CD14-positive monocyte (primary cell): ENCODE data around the gene CDC25B. TPM values are rescaled to one million over a fixed set of nuclear protein-coding genes. Genes with fewer than 3 reads are reported as not detected.

Source experiments
- DNase-seq, 3 donors: peaks; one replicate each; pipeline ENCODE4 v3.0.0-alpha.2; 2011 to 2022
- H2AFZ ChIP-seq: 2 replicates; pipeline ENCODE4 v1.6.0; 2012; ENCODE audit warnings: mild to moderate bottlenecking, low read depth, low read length, inconsistent platforms; ENCODE audit not compliant: insufficient read depth, poor library complexity, severe bottlenecking
- H3K27ac ChIP-seq, 2 donors: 1 replicate in 1 of 2; 2 replicates in 1 of 2; pipeline ENCODE4 v1.5.1; 2012 to 2013; ENCODE audit warnings: low read length in 2 of 2, control low read depth in 1 of 2, inconsistent platforms in 1 of 2, low read depth in 1 of 2, mild to moderate bottlenecking in 1 of 2
- H3K27me3 ChIP-seq, 2 donors: one replicate each; pipeline versions ENCODE4 v1.6.0 to v1.6.1; 2011 to 2013; ENCODE audit warnings: low read length in 2 of 2; ENCODE audit not compliant: control insufficient read depth in 2 of 2, insufficient read depth in 2 of 2
- H3K36me3 ChIP-seq, 2 donors: replicated peaks in 1 of 2; 1 replicate in 1 of 2; 2 replicates in 1 of 2; pipeline versions ENCODE4 v1.5.1 to v1.6.1; 2012 to 2013; ENCODE audit warnings: low read length in 2 of 2, control low read depth in 1 of 2, inconsistent platforms in 1 of 2, mild to moderate bottlenecking in 1 of 2; ENCODE audit not compliant: insufficient read depth in 2 of 2, control insufficient read depth in 1 of 2
- H3K4me1 ChIP-seq, 2 donors: 1 replicate in 1 of 2; 2 replicates in 1 of 2; pipeline versions ENCODE4 v1.5.1 to v1.6.1; 2012 to 2013; ENCODE audit warnings: low read length in 2 of 2, control low read depth in 1 of 2, inconsistent platforms in 1 of 2, mild to moderate bottlenecking in 1 of 2, moderate library complexity in 1 of 2; ENCODE audit not compliant: insufficient read depth in 2 of 2, control insufficient read depth in 1 of 2
- H3K4me2 ChIP-seq: replicated peaks from 2 replicates; pipeline ENCODE3; 2012; ENCODE audit warnings: low read length, moderate library complexity, mild to moderate bottlenecking; ENCODE audit not compliant: poor library complexity, severe bottlenecking; ENCODE audit errors: extremely low read depth
- H3K4me3 ChIP-seq, 3 experiments: fragments of 200-600 bp in 1 of 3; sonication (generic) in 1 of 3; replicated peaks in 1 of 3; 1 replicate in 2 of 3; 2 replicates in 1 of 3; pipeline ENCODE4 v1.5.1; 2011 to 2013; ENCODE audit warnings: low read length in 3 of 3, mild to moderate bottlenecking in 3 of 3, control low read depth in 2 of 3, low read depth in 2 of 3, inconsistent platforms in 1 of 3, moderate library complexity in 1 of 3
- H3K79me2 ChIP-seq: 2 replicates; pipeline ENCODE4 v1.6.0; 2012; ENCODE audit warnings: mild to moderate bottlenecking, control low read depth, inconsistent platforms, low read length, moderate library complexity; ENCODE audit not compliant: insufficient read depth
- H3K9ac ChIP-seq: 2 replicates; pipeline ENCODE4 v1.6.0; 2017; ENCODE audit warnings: low read length, mild to moderate bottlenecking; ENCODE audit not compliant: insufficient read depth, poor library complexity, severe bottlenecking
- H3K9me3 ChIP-seq, 2 donors: replicated peaks in 1 of 2; 1 replicate in 1 of 2; 2 replicates in 1 of 2; pipeline versions ENCODE4 v1.5.1 to v1.6.1; 2012 to 2013; ENCODE audit warnings: low read length in 2 of 2, control low read depth in 1 of 2; ENCODE audit not compliant: control insufficient read depth in 1 of 2, insufficient read depth in 1 of 2
- H4K20me1 ChIP-seq: 2 replicates; pipeline ENCODE4 v1.6.0; 2012; ENCODE audit warnings: mild to moderate bottlenecking, low read length, control low read depth, moderate library complexity; ENCODE audit not compliant: insufficient read depth
- H3K27ac Mint-ChIP-seq, 7 donors: one replicate each; pipeline ENCODE4 v1.8.0; 2020; ENCODE audit warnings: mild to moderate bottlenecking in 7 of 7, mixed read lengths in 7 of 7, moderate library complexity in 6 of 7, inconsistent platforms in 2 of 7
- H3K27me3 Mint-ChIP-seq, 3 donors: one replicate each; pipeline ENCODE4 v1.8.0; 2021 to 2022; ENCODE audit warnings: low read depth in 3 of 3, mild to moderate bottlenecking in 3 of 3, mixed read lengths in 3 of 3, moderate library complexity in 3 of 3, inconsistent platforms in 1 of 3
- H3K36me3 Mint-ChIP-seq, 2 donors: one replicate each; pipeline ENCODE4 v1.8.0; 2020; ENCODE audit warnings: mixed read lengths in 2 of 2, inconsistent platforms in 1 of 2, mild to moderate bottlenecking in 1 of 2
- H3K4me1 Mint-ChIP-seq: one replicate; pipeline ENCODE4 v1.8.0; 2020; ENCODE audit warnings: mild to moderate bottlenecking, mixed read lengths
- H3K4me3 Mint-ChIP-seq, 2 donors: one replicate each; pipeline ENCODE4 v1.8.0; 2020; ENCODE audit warnings: mild to moderate bottlenecking in 2 of 2, mixed read lengths in 2 of 2, moderate library complexity in 1 of 2
- H3K9me3 Mint-ChIP-seq, 7 donors: one replicate each; pipeline ENCODE4 v1.8.0; 2020 to 2022; ENCODE audit warnings: mixed read lengths in 7 of 7, mild to moderate bottlenecking in 6 of 7, moderate library complexity in 6 of 7, inconsistent platforms in 2 of 7
- WGBS: methylation state at CpG from one replicate; pipeline ENCODE4 v1.1.5; 2013; ENCODE audit warnings: missing lambda C conversion rate; ENCODE audit not compliant: insufficient coverage; 5-methylcytosine and 5-hydroxymethylcytosine counted together
- intact Hi-C, 2 donors: fragments of 100-400 bp; cut with micrococcal nuclease; formaldehyde crosslinking; loops; one replicate each; pipeline versions ENCODE4 v1.15.0 to v1.15.1; 2023
- polyA plus RNA-seq, 3 donors: library from polyadenylated mRNA; depleted of rRNA in 1 of 3; unstranded in 2 of 3; stranded (reverse) in 1 of 3; fragments of 300-500 nt in 2 of 3; fragments of >200 nt in 1 of 3; fragmentation: Illumina TruSeq in 2 of 3; gene quantifications; 1 replicate in 2 of 3; 2 replicates in 1 of 3; pipeline ENCODE4 v1.2.3, GENCODE V29; 2012 to 2021
- TF ChIP-seq, protein P1 (sequence below): fragments of 200-600 bp; IDR thresholded peaks from one replicate; pipeline ENCODE4 v1.8.0; 2022; ENCODE audit warnings: antibody characterized with exemption, mild to moderate bottlenecking

Gene CDC25B
- polyA plus RNA-seq, 3 donors, result 3.6 to 35.6 (median 4.0) TPM

GRCh38 chr20:3775457-3776108 is 20.5 kb upstream of the CDC25B start:
- DNase-seq, result peak in 1 of 3 donors; percentile 18
- Histone ChIP-seq H3K27me3 (peaks cover 17 to 23% of the 10 kb centered on the region in 2 donors), H3K9me3 (peaks cover 10 to 14% of the 10 kb centered on the region in 2 donors), H4K20me1 (no peaks in the 10 kb centered on the region), H3K79me2 (no peaks in the 10 kb centered on the region), H3K4me3 (no peak overlapping the region), H3K9ac (no peak overlapping the region), H2AFZ (no peak overlapping the region), H3K4me1 (peaks cover 19 to 21% of the 10 kb centered on the region in 2 donors), H3K27ac (no peak overlapping the region), H3K4me2 (no peak overlapping the region), H3K36me3 (no peaks in the 10 kb centered on the region)
- Mint-ChIP-seq H3K27ac (no peak overlapping the region), H3K27me3 (peaks cover 26 to 34% (median 28%) of the 10 kb centered on the region in 3 donors), H3K9me3 (peaks cover 0 to 19% (median 8%) of the 10 kb centered on the region in 7 donors), H3K4me3 (no peak overlapping the region), H3K36me3 (peaks cover 3% of the 10 kb centered on the region in 2 donors), H3K4me1 (peaks cover 33% of the 10 kb centered on the region)
- TF ChIP-seq, protein P1, sequence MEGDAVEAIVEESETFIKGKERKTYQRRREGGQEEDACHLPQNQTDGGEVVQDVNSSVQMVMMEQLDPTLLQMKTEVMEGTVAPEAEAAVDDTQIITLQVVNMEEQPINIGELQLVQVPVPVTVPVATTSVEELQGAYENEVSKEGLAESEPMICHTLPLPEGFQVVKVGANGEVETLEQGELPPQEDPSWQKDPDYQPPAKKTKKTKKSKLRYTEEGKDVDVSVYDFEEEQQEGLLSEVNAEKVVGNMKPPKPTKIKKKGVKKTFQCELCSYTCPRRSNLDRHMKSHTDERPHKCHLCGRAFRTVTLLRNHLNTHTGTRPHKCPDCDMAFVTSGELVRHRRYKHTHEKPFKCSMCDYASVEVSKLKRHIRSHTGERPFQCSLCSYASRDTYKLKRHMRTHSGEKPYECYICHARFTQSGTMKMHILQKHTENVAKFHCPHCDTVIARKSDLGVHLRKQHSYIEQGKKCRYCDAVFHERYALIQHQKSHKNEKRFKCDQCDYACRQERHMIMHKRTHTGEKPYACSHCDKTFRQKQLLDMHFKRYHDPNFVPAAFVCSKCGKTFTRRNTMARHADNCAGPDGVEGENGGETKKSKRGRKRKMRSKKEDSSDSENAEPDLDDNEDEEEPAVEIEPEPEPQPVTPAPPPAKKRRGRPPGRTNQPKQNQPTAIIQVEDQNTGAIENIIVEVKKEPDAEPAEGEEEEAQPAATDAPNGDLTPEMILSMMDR, result no peak
- intact Hi-C loops, result no loop called here
- 71% methylated on average over 1 of the region's 4 CpGs for WGBS

GRCh38 chr20:3777381-3777715 is 18.8 kb upstream of the CDC25B start:
- Mint-ChIP-seq H3K4me1 (peaks cover 45% of the 10 kb centered on the region), H3K9me3 (peaks cover 0 to 13% (median 5%) of the 10 kb centered on the region in 7 donors), H3K27ac (peak overlapping the region in 2 of 7 donors; percentile 15 to 66), H3K4me3 (peak overlapping the region; percentile 89 to 97), H3K27me3 (peaks cover 27 to 37% (median 28%) of the 10 kb centered on the region in 3 donors), H3K36me3 (peaks cover 3% of the 10 kb centered on the region in 2 donors)
- Histone ChIP-seq H2AFZ (peak overlapping the region; percentile 91), H3K27me3 (peaks cover 17 to 23% of the 10 kb centered on the region in 2 donors), H3K4me2 (peak overlapping the region; percentile 95), H4K20me1 (peaks cover 17% of the 10 kb centered on the region), H3K9me3 (peaks cover 10 to 11% of the 10 kb centered on the region in 2 donors), H3K4me1 (peaks cover 31% of the 10 kb centered on the region in 2 donors), H3K27ac (no peak overlapping the region), H3K4me3 (peak overlapping the region; percentile 40 to 78 (median 46)), H3K9ac (peak overlapping the region; percentile 43), H3K79me2 (no peaks in the 10 kb centered on the region), H3K36me3 (no peaks in the 10 kb centered on the region)
- DNase-seq, result no peak
- 2% methylated on average over 14 of the region's 16 CpGs for WGBS
- intact Hi-C loops, result no loop called here
- TF ChIP-seq, protein P1, result no peak
